Smooth muscle cell (in vitro differentiated cells): ENCODE measurements around the gene ECT2. TPM values are rescaled to one million over a fixed set of nuclear protein-coding genes. Genes with fewer than 3 reads are reported as not detected.

Source experiments
- DNase-seq: peaks from one replicate; lab custom pipeline; 2025; ENCODE audit not compliant: unreplicated experiment; lab: John Stamatoyannopoulos, UW
- H2AFZ ChIP-seq: fragments of 200-600 bp; sonication (generic); 2 replicates; pipeline ENCODE4 v1.6.0; 2016; ENCODE audit warnings: antibody characterized with exemption, low read depth, mild to moderate bottlenecking
- H3F3A ChIP-seq: fragments of 200-600 bp; sonication (generic); 2 replicates; pipeline ENCODE4 v1.6.0; 2017; ENCODE audit warnings: antibody characterized with exemption, low read depth
- H3K27ac ChIP-seq: fragments of 200-600 bp; sonication (generic); 2 replicates; pipeline ENCODE4 v1.5.1; 2016; ENCODE audit warnings: low read depth, mild to moderate bottlenecking
- H3K27me3 ChIP-seq: fragments of 200-600 bp; sonication (generic); 2 replicates; pipeline ENCODE4 v1.6.1; 2016; ENCODE audit warnings: low read depth, mild to moderate bottlenecking
- H3K36me3 ChIP-seq: fragments of 200-600 bp; sonication (generic); 2 replicates; pipeline ENCODE4 v1.5.1; 2016; ENCODE audit warnings: low read depth
- H3K4me1 ChIP-seq: fragments of 200-600 bp; sonication (generic); 2 replicates; pipeline ENCODE4 v1.5.1; 2016; ENCODE audit warnings: low read depth
- H3K4me2 ChIP-seq: fragments of 200-600 bp; sonication (generic); 2 replicates; pipeline ENCODE4 v1.6.0; 2016; ENCODE audit warnings: mild to moderate bottlenecking
- H3K4me3 ChIP-seq: fragments of 200-600 bp; sonication (generic); 2 replicates; pipeline ENCODE4 v1.5.1; 2016; ENCODE audit warnings: mild to moderate bottlenecking
- H3K79me2 ChIP-seq: fragments of 200-600 bp; sonication (generic); 2 replicates; pipeline ENCODE4 v1.6.0; 2016; ENCODE audit warnings: low read depth, mild to moderate bottlenecking
- H3K9ac ChIP-seq: fragments of 200-600 bp; sonication (generic); 2 replicates; pipeline ENCODE4 v1.6.0; 2016; ENCODE audit warnings: low read depth
- H3K9me3 ChIP-seq: fragments of 200-600 bp; sonication (generic); replicated peaks from 2 replicates; pipeline ENCODE4 v1.5.1; 2016; ENCODE audit warnings: low read depth
- H4K20me1 ChIP-seq: fragments of 200-600 bp; sonication (generic); 2 replicates; pipeline ENCODE4 v1.6.0; 2016; ENCODE audit warnings: low read depth
- CTCF ChIP-seq: fragments of 200-600 bp; sonication (generic); IDR thresholded peaks from 2 replicates; pipeline ENCODE4 v1.5.1; 2017; ENCODE audit warnings: borderline replicate concordance, mild to moderate bottlenecking, antibody characterized with exemption; ENCODE audit not compliant: insufficient read depth, poor library complexity, severe bottlenecking
- WGBS: methylation state at CpG from one replicate; pipeline ENCODE4 v1.1.7; 2016; ENCODE audit warnings: low lambda C conversion rate; 5-methylcytosine and 5-hydroxymethylcytosine counted together
- polyA plus RNA-seq: library from polyadenylated mRNA; unstranded; fragments of >200 nt; fragmentation: Nextera tagmentation; extraction: Ambion mirVana; gene quantifications from 2 replicates; pipeline ENCODE4 v1.2.1, GENCODE V29; 2016
- total RNA-seq: library from RNA; depleted of rRNA; stranded (reverse); fragments of >200 nt; gene quantifications from 2 replicates; pipeline ENCODE4 v1.2.3, GENCODE V29; 2014

ECT2 gene
- total and polyA plus RNA-seq, 2 experiments from 2014 or later = 10.9 to 32.1 TPM

GRCh38 chr3:172708921-172709773, 41.4 kb upstream of the ECT2 start:
- 88% methylated on average over 2 of the region's 2 CpGs for WGBS
- no peak for DNase-seq
- Histone ChIP-seq H3K27ac (no peak overlapping the region), H2AFZ (no peak overlapping the region), H3K4me2 (peak overlapping the region; percentile 93), H3K4me3 (peak overlapping the region; percentile 78), H3K9me3 (no peaks in the 10 kb centered on the region), H3K79me2 (no peaks in the 10 kb centered on the region), H3K36me3 (no peaks in the 10 kb centered on the region), H3K4me1 (peaks cover 5% of the 10 kb centered on the region), H3F3A (peaks cover 11% of the 10 kb centered on the region), H4K20me1 (no peaks in the 10 kb centered on the region), H3K9ac (no peak overlapping the region), H3K27me3 (no peaks in the 10 kb centered on the region)
- TF ChIP-seq CTCF = no peak

- 6% methylated on average over 17 of the region's 17 CpGs for WGBS
- H3K4me1 ChIP-seq = peaks cover 5% of the 10 kb centered on the region
- no peaks in the 10 kb centered on the region for H4K20me1 ChIP-seq
- TF ChIP-seq CTCF = no peak
- no peaks in the 10 kb centered on the region for H3K79me2 ChIP-seq
- no peaks in the 10 kb centered on the region for H3K27me3 ChIP-seq
- H3K9ac ChIP-seq = peak overlapping the region; percentile 63
- H3K27ac ChIP-seq = peak overlapping the region; percentile 92
- H3K36me3 ChIP-seq = no peaks in the 10 kb centered on the region
- peak overlapping the region; percentile 78 for H3K4me3 ChIP-seq
- H3K9me3 ChIP-seq = no peaks in the 10 kb centered on the region
- H3K4me2 ChIP-seq = peak overlapping the region; percentile 93
- peaks cover 11% of the 10 kb centered on the region for H3F3A ChIP-seq
- DNase-seq = peak; percentile 8
- peak overlapping the region; percentile 90 for H2AFZ ChIP-seq
Measured at GRCh38 chr3:172709774-172710663, 40.5 kb upstream of the ECT2 start.

- peaks cover 11% of the 10 kb centered on the region for H3F3A ChIP-seq
- H3K9me3 ChIP-seq = no peaks in the 10 kb centered on the region
- no peaks in the 10 kb centered on the region for H3K36me3 ChIP-seq
- peak within 1 kb of the TSS; percentile 92 for H3K27ac ChIP-seq
- H3K4me1 ChIP-seq = peaks cover 5% of the 10 kb centered on the region
- peak within 1 kb of the TSS; percentile 78 for H3K4me3 ChIP-seq
- H3K4me2 ChIP-seq = peak within 1 kb of the TSS; percentile 93
- no peaks in the 10 kb centered on the region for H3K27me3 ChIP-seq
- no peaks in the 10 kb centered on the region for H3K79me2 ChIP-seq
- peak; percentile 61 for DNase-seq
- H3K9ac ChIP-seq = peak within 1 kb of the TSS; percentile 79
- peak; percentile 63 for TF ChIP-seq CTCF
- H2AFZ ChIP-seq = peak within 1 kb of the TSS; percentile 90
- under 1% methylated on average over 41 of the region's 41 CpGs for WGBS
- no peaks in the 10 kb centered on the region for H4K20me1 ChIP-seq
Measured at GRCh38 chr3:172710664-172711453, 39.7 kb upstream of the ECT2 start, which contains the start of gene NCEH1. Gene NCEH1 (minus strand): TSS chr3:172711067. CDS start chr3:172710984, 83 bp downstream.
